Measurements from ENCODE around the gene RNF34. TPM values are rescaled to one million over a fixed set of nuclear protein-coding genes. Genes with fewer than 3 reads are reported as not detected.

Gene RNF34
- total and polyA plus RNA-seq, 2 of the 13 experiments (the other 11 are each of a cell fraction or from before 2014, with no cell fraction given) = 36.8 to 53.2 TPM

DNA sequence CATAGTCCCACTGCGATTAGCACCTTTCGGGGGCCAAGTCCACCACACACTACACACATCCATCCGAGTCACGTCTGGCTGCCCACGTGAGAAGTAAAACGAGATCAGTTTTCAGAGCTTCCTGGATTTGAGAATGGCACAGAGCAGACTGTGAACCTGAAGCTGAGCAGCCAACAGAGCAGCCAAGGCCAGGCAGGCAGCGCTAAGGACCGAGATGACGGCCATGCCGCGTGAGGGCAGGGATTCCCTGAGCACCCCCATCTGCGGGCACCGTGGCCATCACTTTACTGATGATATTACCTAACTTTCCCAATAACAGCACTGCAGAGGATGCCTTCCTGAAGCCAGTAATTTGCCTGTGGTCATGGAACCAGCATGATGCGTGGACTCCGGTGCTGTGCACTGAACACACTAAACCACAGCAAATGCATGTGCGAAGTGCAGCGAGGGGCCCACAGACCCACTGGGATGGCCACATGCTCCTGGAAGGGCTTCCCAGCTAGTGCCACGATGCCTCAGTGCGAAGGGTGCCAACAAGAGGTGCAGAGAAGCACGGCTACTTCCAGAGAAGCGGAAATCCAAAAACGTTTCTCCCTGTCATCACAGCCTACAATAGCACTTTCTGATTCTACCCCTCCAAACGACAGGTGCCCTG, 56.0 kb downstream of the RNF34 start:
- no peak overlapping the region for H3K27ac ChIP-seq (ENCODE audit: extremely low read length, insufficient read depth, low read length)
- H3K4me1 ChIP-seq (ENCODE audit: insufficient read depth, low read length) = 0 out of 2 replicates have a peak, but pooled peaks cover 5% of the 10 kb centered on the region
- H2AFZ ChIP-seq (ENCODE audit: low read length) = no peak overlapping the region
- no peak overlapping the region for H3K4me3 ChIP-seq (replicated peaks in 1 of 3; ENCODE audit: insufficient read depth in 1 of 3, low read depth in 2 of 3, low read length in 3 of 3)
- no peak for TF ChIP-seq RBM22 (optimal IDR thresholded peaks at IDR 0.05; ENCODE audit: low read length)
- no peak overlapping the region for H3K4me2 ChIP-seq (ENCODE audit: low read depth, low read length)
- H3K79me2 ChIP-seq (ENCODE audit: insufficient read depth, low read length) = peaks cover 55% of the 10 kb centered on the region
- 90% methylated on average over 17 of the region's 23 CpGs for WGBS (ENCODE audit: low lambda C conversion rate)
- no peak for FAIRE-seq
- ATAC-seq = no peak
- H3K27me3 ChIP-seq (ENCODE audit: control insufficient read depth in 1 of 2, insufficient read depth in 2 of 2, low read length in 2 of 2) = no peaks in the 10 kb centered on the region
- BruUV-seq (replicated peaks) = no TSS peak
- H4K20me1 ChIP-seq (ENCODE audit: insufficient read depth, low read length) = peaks cover 4% of the 10 kb centered on the region
- H3K36me3 ChIP-seq (replicated peaks in 1 of 2; ENCODE audit: control insufficient read depth in 1 of 2, insufficient read depth in 2 of 2, low read length in 2 of 2) = peaks cover 5 to 30% of the 10 kb centered on the region in 2 experiments; a peak in 4 of 5 replicates
- DNase-seq (ENCODE audit: low spot score) = no peak
- H3K9ac ChIP-seq (ENCODE audit: insufficient read depth, low read depth, low read length) = no peak overlapping the region
- in situ Hi-C loops (cut with HindIII; ENCODE audit: extremely low pct_ligation_motif_present, low pct_unique_long_range_greater_than_20kb) (no loop called here), intact Hi-C loops (cut with micrococcal nuclease; ENCODE audit: unreplicated experiment) (no loop called here)
- H3K9me3 ChIP-seq (ENCODE audit: low read length) = no peaks in the 10 kb centered on the region
- POLR2A ChIA-PET = no interaction called here
- CTCF ChIA-PET (ENCODE audit: low intra/inter-chr PET ratio, low total read pairs) = no interaction called here

DNA sequence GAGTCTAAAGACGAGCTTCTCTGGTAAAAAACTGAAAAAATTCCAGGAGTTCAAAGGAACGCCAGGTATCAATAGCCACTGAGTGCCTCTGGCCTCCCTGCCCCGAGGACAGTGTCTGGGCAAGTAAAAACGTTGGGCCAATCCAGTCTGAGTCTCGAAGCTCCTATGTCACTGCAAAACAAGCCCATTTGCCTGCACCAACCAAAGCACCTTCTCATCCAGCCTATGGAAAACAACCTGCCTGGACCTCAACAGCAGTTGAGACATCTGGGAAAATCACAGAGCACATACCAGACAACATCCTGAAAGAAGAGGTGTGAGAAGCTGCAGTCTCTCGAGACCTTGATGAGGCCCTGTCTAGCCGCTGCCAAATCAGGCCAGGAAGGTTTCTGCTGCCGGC, 56.6 kb downstream of the RNF34 start:
- DNase-seq (ENCODE audit: low spot score) = no peak
- H3K4me2 ChIP-seq (ENCODE audit: low read depth, low read length) = no peak overlapping the region
- H3K27me3 ChIP-seq (ENCODE audit: control insufficient read depth in 1 of 2, insufficient read depth in 2 of 2, low read length in 2 of 2) = no peaks in the 10 kb centered on the region
- 88% methylated on average over 8 of the region's 8 CpGs for WGBS (ENCODE audit: low lambda C conversion rate)
- FAIRE-seq = no peak
- in situ Hi-C loops (cut with HindIII; ENCODE audit: extremely low pct_ligation_motif_present, low pct_unique_long_range_greater_than_20kb) = no loop called here
- CTCF ChIA-PET (ENCODE audit: low intra/inter-chr PET ratio, low total read pairs) = no interaction called here
- H3K79me2 ChIP-seq (ENCODE audit: insufficient read depth, low read length) = peaks cover 61% of the 10 kb centered on the region
- no peak overlapping the region for H3K27ac ChIP-seq (ENCODE audit: extremely low read length, insufficient read depth, low read length)
- no TSS peak for BruUV-seq (replicated peaks)
- H3K4me1 ChIP-seq (ENCODE audit: insufficient read depth, low read length) = 0 out of 2 replicates have a peak, but pooled peaks cover 3% of the 10 kb centered on the region
- H3K4me3 ChIP-seq (replicated peaks in 1 of 3; ENCODE audit: insufficient read depth in 1 of 3, low read depth in 2 of 3, low read length in 3 of 3) = no peak overlapping the region
- no peak overlapping the region for H3K9ac ChIP-seq (ENCODE audit: insufficient read depth, low read depth, low read length)
- intact Hi-C loops (cut with micrococcal nuclease; ENCODE audit: unreplicated experiment) = no loop called here
- peaks cover 5 to 27% of the 10 kb centered on the region in 2 experiments; a peak in 4 of 5 replicates for H3K36me3 ChIP-seq (replicated peaks in 1 of 2; ENCODE audit: control insufficient read depth in 1 of 2, insufficient read depth in 2 of 2, low read length in 2 of 2)
- ATAC-seq = no peak
- no peaks in the 10 kb centered on the region for H3K9me3 ChIP-seq (ENCODE audit: low read length)
- POLR2A ChIA-PET = no interaction called here
- no peak overlapping the region for H2AFZ ChIP-seq (ENCODE audit: low read length)
- H4K20me1 ChIP-seq (ENCODE audit: insufficient read depth, low read length) = peaks cover 6% of the 10 kb centered on the region
- TF ChIP-seq, protein P1, sequence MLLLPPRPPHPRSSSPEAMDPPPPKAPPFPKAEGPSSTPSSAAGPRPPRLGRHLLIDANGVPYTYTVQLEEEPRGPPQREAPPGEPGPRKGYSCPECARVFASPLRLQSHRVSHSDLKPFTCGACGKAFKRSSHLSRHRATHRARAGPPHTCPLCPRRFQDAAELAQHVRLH (CRISPR knock-in tag; IDR thresholded peaks at IDR 0.05; ENCODE audit: borderline replicate concordance, low read depth) = no peak
- TF ChIP-seq ZFY (CRISPR knock-in tag; IDR thresholded peaks at IDR 0.05) = no peak
- no peak for TF ChIP-seq ARNTL (CRISPR knock-in tag; IDR thresholded peaks at IDR 0.05)
- TF ChIP-seq ZNF205 (CRISPR knock-in tag; IDR thresholded peaks at IDR 0.05) = no peak
- TF ChIP-seq, protein P2, sequence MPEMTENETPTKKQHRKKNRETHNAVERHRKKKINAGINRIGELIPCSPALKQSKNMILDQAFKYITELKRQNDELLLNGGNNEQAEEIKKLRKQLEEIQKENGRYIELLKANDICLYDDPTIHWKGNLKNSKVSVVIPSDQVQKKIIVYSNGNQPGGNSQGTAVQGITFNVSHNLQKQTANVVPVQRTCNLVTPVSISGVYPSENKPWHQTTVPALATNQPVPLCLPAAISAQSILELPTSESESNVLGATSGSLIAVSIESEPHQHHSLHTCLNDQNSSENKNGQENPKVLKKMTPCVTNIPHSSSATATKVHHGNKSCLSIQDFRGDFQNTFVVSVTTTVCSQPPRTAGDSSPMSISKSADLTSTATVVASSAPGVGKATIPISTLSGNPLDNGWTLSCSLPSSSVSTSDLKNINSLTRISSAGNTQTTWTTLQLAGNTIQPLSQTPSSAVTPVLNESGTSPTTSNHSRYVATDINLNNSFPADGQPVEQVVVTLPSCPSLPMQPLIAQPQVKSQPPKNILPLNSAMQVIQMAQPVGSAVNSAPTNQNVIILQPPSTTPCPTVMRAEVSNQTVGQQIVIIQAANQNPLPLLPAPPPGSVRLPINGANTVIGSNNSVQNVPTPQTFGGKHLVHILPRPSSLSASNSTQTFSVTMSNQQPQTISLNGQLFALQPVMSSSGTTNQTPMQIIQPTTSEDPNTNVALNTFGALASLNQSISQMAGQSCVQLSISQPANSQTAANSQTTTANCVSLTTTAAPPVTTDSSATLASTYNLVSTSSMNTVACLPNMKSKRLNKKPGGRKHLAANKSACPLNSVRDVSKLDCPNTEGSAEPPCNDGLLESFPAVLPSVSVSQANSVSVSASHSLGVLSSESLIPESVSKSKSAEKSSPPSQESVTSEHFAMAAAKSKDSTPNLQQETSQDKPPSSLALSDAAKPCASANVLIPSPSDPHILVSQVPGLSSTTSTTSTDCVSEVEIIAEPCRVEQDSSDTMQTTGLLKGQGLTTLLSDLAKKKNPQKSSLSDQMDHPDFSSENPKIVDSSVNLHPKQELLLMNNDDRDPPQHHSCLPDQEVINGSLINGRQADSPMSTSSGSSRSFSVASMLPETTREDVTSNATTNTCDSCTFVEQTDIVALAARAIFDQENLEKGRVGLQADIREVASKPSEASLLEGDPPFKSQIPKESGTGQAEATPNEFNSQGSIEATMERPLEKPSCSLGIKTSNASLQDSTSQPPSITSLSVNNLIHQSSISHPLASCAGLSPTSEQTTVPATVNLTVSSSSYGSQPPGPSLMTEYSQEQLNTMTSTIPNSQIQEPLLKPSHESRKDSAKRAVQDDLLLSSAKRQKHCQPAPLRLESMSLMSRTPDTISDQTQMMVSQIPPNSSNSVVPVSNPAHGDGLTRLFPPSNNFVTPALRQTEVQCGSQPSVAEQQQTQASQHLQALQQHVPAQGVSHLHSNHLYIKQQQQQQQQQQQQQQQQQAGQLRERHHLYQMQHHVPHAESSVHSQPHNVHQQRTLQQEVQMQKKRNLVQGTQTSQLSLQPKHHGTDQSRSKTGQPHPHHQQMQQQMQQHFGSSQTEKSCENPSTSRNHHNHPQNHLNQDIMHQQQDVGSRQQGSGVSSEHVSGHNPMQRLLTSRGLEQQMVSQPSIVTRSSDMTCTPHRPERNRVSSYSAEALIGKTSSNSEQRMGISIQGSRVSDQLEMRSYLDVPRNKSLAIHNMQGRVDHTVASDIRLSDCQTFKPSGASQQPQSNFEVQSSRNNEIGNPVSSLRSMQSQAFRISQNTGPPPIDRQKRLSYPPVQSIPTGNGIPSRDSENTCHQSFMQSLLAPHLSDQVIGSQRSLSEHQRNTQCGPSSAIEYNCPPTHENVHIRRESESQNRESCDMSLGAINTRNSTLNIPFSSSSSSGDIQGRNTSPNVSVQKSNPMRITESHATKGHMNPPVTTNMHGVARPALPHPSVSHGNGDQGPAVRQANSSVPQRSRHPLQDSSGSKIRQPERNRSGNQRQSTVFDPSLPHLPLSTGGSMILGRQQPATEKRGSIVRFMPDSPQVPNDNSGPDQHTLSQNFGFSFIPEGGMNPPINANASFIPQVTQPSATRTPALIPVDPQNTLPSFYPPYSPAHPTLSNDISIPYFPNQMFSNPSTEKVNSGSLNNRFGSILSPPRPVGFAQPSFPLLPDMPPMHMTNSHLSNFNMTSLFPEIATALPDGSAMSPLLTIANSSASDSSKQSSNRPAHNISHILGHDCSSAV (CRISPR knock-in tag; IDR thresholded peaks at IDR 0.05; ENCODE audit: borderline replicate concordance) = no peak
- no peak for TF ChIP-seq NFIB (CRISPR knock-in tag; IDR thresholded peaks at IDR 0.05; ENCODE audit: borderline replicate concordance)
- TF ChIP-seq, protein P3, sequence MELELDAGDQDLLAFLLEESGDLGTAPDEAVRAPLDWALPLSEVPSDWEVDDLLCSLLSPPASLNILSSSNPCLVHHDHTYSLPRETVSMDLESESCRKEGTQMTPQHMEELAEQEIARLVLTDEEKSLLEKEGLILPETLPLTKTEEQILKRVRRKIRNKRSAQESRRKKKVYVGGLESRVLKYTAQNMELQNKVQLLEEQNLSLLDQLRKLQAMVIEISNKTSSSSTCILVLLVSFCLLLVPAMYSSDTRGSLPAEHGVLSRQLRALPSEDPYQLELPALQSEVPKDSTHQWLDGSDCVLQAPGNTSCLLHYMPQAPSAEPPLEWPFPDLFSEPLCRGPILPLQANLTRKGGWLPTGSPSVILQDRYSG (CRISPR knock-in tag; IDR thresholded peaks at IDR 0.05) = no peak
